GM23338 (cell line): ENCODE measurements around the gene TNS3. TPM values are rescaled to one million over a fixed set of nuclear protein-coding genes. Genes with fewer than 3 reads are reported as not detected.

Experiments used
- ATAC-seq: fragments of 200-7000 bp; cut with Tn5 transposase; 3 replicates; pipeline ENCODE4 v1.9.1; 2020
- DNase-seq: peaks from one replicate; pipeline ENCODE4 v3.0.0-alpha.2; 2015; ENCODE audit warnings: low spot score
- H2AFZ ChIP-seq: fragments of 200-600 bp; sonication (generic); 2 replicates; pipeline ENCODE4 v1.8.0; 2016; ENCODE audit warnings: antibody characterized with exemption, mild to moderate bottlenecking, moderate library complexity
- H3F3A ChIP-seq: fragments of 200-600 bp; sonication (generic); replicated peaks from 2 replicates; pipeline ENCODE4 v1.8.0; 2017; ENCODE audit warnings: antibody characterized with exemption, mixed run types, low read depth
- H3K27ac ChIP-seq: fragments of 200-600 bp; sonication (generic); 2 replicates; pipeline ENCODE4 v1.6.1; 2016; ENCODE audit warnings: low read depth
- H3K27me3 ChIP-seq: fragments of 200-600 bp; sonication (generic); 2 replicates; pipeline ENCODE4 v1.8.0; 2016; ENCODE audit warnings: mild to moderate bottlenecking, mixed run types, moderate library complexity; ENCODE audit not compliant: insufficient read depth
- H3K36me3 ChIP-seq: fragments of 200-600 bp; sonication (generic); 2 replicates; pipeline ENCODE4 v1.8.0; 2016; ENCODE audit warnings: mild to moderate bottlenecking; ENCODE audit not compliant: insufficient read depth
- H3K4me1 ChIP-seq: fragments of 200-600 bp; sonication (generic); 2 replicates; pipeline ENCODE4 v1.8.0; 2016; ENCODE audit warnings: mild to moderate bottlenecking, moderate library complexity; ENCODE audit not compliant: insufficient read depth
- H3K4me2 ChIP-seq: fragments of 200-600 bp; sonication (generic); 2 replicates; pipeline ENCODE4 v1.7.1; 2017; ENCODE audit warnings: mixed run types
- H3K4me3 ChIP-seq: fragments of 200-600 bp; sonication (generic); 2 replicates; pipeline ENCODE4 v1.6.1; 2016; ENCODE audit warnings: mixed run types
- H3K79me2 ChIP-seq: fragments of 200-600 bp; sonication (generic); replicated peaks from 2 replicates; pipeline ENCODE4 v1.8.0; 2017; ENCODE audit warnings: mild to moderate bottlenecking; ENCODE audit not compliant: insufficient read depth
- H3K9me2 ChIP-seq: fragments of 200-600 bp; sonication (generic); 2 replicates; pipeline ENCODE4 v1.8.0; 2017; ENCODE audit not compliant: insufficient read depth
- H4K20me1 ChIP-seq: fragments of 200-600 bp; sonication (generic); replicated peaks from 2 replicates; pipeline ENCODE4 v1.8.0; 2017; ENCODE audit warnings: mild to moderate bottlenecking; ENCODE audit not compliant: insufficient read depth
- H3K27ac Mint-ChIP-seq: 2 replicates; pipeline ENCODE4 v1.8.0; 2020; ENCODE audit warnings: inconsistent platforms, mild to moderate bottlenecking, moderate library complexity, mixed read lengths
- H3K27me3 Mint-ChIP-seq: 3 replicates; pipeline ENCODE4 v1.8.0; 2022; ENCODE audit warnings: low read depth, mild to moderate bottlenecking, moderate library complexity, mixed read lengths, inconsistent platforms; ENCODE audit not compliant: insufficient read depth, poor library complexity
- H3K36me3 Mint-ChIP-seq: 3 replicates; pipeline ENCODE4 v1.8.0; 2021; ENCODE audit warnings: low read depth, mild to moderate bottlenecking, inconsistent platforms, moderate library complexity, mixed read lengths
- H3K4me1 Mint-ChIP-seq: 3 replicates; pipeline ENCODE4 v1.8.0; 2020; ENCODE audit warnings: mild to moderate bottlenecking, inconsistent platforms, mixed read lengths
- H3K4me3 Mint-ChIP-seq: 3 replicates; pipeline ENCODE4 v1.8.0; 2021; ENCODE audit warnings: moderate library complexity, mild to moderate bottlenecking, inconsistent platforms, mixed read lengths
- H3K9me3 Mint-ChIP-seq: 3 replicates; pipeline ENCODE4 v1.8.0; 2020; ENCODE audit warnings: moderate library complexity, mild to moderate bottlenecking, inconsistent platforms, mixed read lengths
- CREB1 ChIP-seq: fragments of 250-450 bp; sonication (Bioruptor Pico); IDR thresholded peaks from 2 replicates; pipeline ENCODE4 v1.5.0; 2020; ENCODE audit warnings: low read depth, mild to moderate bottlenecking, moderate library complexity
- EZH2 ChIP-seq: fragments of 200-600 bp; sonication (generic); IDR thresholded peaks from one replicate; pipeline ENCODE4 v1.8.0; 2017; ENCODE audit warnings: antibody characterized with exemption, mild to moderate bottlenecking, low read depth; ENCODE audit not compliant: unreplicated experiment
- EZH2phosphoT487 ChIP-seq: fragments of 200-600 bp; sonication (generic); IDR thresholded peaks from one replicate; pipeline ENCODE4 v1.8.1; 2018; ENCODE audit warnings: antibody characterized with exemption; ENCODE audit not compliant: unreplicated experiment
- JUNB ChIP-seq: IDR thresholded peaks from one replicate; pipeline ENCODE4 v1.6.1; 2016; ENCODE audit warnings: antibody characterized with exemption; ENCODE audit not compliant: unreplicated experiment
- NANOG ChIP-seq: IDR thresholded peaks from 2 replicates; pipeline ENCODE4 v1.6.1; 2016; ENCODE audit warnings: antibody characterized with exemption, borderline replicate concordance
- POLR2AphosphoS5 ChIP-seq: IDR thresholded peaks from 2 replicates; pipeline ENCODE4 v1.6.1; 2016; ENCODE audit warnings: antibody characterized with exemption, low read depth
- STAT1 ChIP-seq: IDR thresholded peaks from one replicate; pipeline ENCODE4 v1.6.1; 2016; ENCODE audit warnings: antibody characterized with exemption; ENCODE audit not compliant: unreplicated experiment
- ZNF114 ChIP-seq: fragments of 250-450 bp; sonication (Bioruptor Pico); IDR thresholded peaks from 2 replicates; pipeline ENCODE4 v1.5.0; 2020; ENCODE audit warnings: mild to moderate bottlenecking, moderate library complexity
- ZNF331 ChIP-seq: fragments of 250-450 bp; sonication (Bioruptor Pico); IDR thresholded peaks from 2 replicates; pipeline ENCODE4 v1.5.0; 2020; ENCODE audit warnings: low read depth, mild to moderate bottlenecking, moderate library complexity
- polyA plus RNA-seq: library from polyadenylated mRNA; unstranded; fragments of >200 nt; fragmentation: Nextera tagmentation; extraction: Ambion mirVana; gene quantifications from 2 replicates; pipeline ENCODE4 v1.2.1, GENCODE V29; 2016
- total RNA-seq: library from RNA; depleted of rRNA; stranded (reverse); fragments of >200 nt; shearing (Covaris generic); gene quantifications from 2 replicates; pipeline ENCODE4 v1.2.3, GENCODE V29; 2014
- TF ChIP-seq, protein P1 (sequence below): IDR thresholded peaks from 2 replicates; pipeline ENCODE4 v1.6.1; 2016; ENCODE audit warnings: antibody characterized with exemption
- TF ChIP-seq, protein P2 (sequence below): fragments of 250-450 bp; sonication (Bioruptor Pico); IDR thresholded peaks from 2 replicates; pipeline ENCODE4 v1.5.0; 2020; ENCODE audit warnings: mild to moderate bottlenecking, moderate library complexity
- TF ChIP-seq, protein P3 (sequence below): IDR thresholded peaks from one replicate; pipeline ENCODE4 v1.6.1; 2018; ENCODE audit warnings: antibody characterized with exemption; ENCODE audit not compliant: unreplicated experiment
- TF ChIP-seq, protein P4 (sequence below), 2 experiments: fragments of 200-600 bp in 1 of 2; sonication (generic) in 1 of 2; conservative IDR thresholded peaks; 2 replicates each; pipeline versions ENCODE4 v1.5.1 to v1.6.1; 2016 to 2017; ENCODE audit warnings: antibody characterized with exemption in 2 of 2, low read depth in 2 of 2, mild to moderate bottlenecking in 2 of 2, moderate library complexity in 1 of 2

Gene TNS3
- total and polyA plus RNA-seq, 2 experiments from 2014 or later: 6.2 to 28.7 TPM

DNA sequence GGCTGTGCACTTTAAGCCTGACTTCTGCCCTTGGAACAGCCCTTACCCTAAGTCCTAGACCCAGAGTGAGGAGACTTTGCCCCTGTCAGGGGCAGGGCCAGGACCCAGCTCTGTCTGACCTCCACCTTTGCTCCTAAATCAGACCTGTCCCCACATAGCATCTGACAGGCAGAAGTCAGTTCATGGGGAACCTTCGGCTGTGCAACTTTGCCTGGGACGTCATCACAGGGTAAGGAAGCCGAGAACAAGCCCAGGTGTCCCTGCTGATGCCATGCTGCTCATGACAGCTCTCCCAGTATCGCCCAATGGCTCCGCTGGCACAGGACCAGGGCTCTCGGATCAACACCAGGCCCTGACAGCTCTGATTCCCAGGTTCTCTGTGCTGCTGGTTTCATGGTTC is 55.4 kb downstream of the TNS3 start:
- Mint-ChIP-seq H3K9me3 (peaks cover 6% of the 10 kb centered on the region), H3K36me3 (peaks cover 39% of the 10 kb centered on the region), H3K4me1 (peaks cover 20% of the 10 kb centered on the region), H3K27ac (no peak overlapping the region), H3K4me3 (no peak overlapping the region; the same call in 2 of the 3 replicates), H3K27me3 (peaks cover 13% of the 10 kb centered on the region)
- ATAC-seq (no peak), DNase-seq (no peak)
- Histone ChIP-seq H3K4me1 (0 out of 2 replicates have a peak, but pooled peaks cover 5% of the 10 kb centered on the region), H3K36me3 (no peaks in the 10 kb centered on the region), H2AFZ (no peak overlapping the region), H3K9me2 (no peaks in the 10 kb centered on the region), H3F3A (no peaks in the 10 kb centered on the region), H3K27ac (no peak overlapping the region), H3K27me3 (no peaks in the 10 kb centered on the region), H3K4me3 (no peak overlapping the region), H3K79me2 (peaks cover 16% of the 10 kb centered on the region), H3K4me2 (no peak overlapping the region), H4K20me1 (no peaks in the 10 kb centered on the region)
- TF ChIP-seq EZH2 (no peak), NANOG (no peak), ZNF114 (CRISPR knock-in tag) (no peak), ZNF331 (no peak), JUNB (no peak), POLR2AphosphoS5 (no peak), EZH2phosphoT487 (no peak), CREB1 (CRISPR knock-in tag) (no peak), STAT1 (no peak)
- TF ChIP-seq, protein P1, sequence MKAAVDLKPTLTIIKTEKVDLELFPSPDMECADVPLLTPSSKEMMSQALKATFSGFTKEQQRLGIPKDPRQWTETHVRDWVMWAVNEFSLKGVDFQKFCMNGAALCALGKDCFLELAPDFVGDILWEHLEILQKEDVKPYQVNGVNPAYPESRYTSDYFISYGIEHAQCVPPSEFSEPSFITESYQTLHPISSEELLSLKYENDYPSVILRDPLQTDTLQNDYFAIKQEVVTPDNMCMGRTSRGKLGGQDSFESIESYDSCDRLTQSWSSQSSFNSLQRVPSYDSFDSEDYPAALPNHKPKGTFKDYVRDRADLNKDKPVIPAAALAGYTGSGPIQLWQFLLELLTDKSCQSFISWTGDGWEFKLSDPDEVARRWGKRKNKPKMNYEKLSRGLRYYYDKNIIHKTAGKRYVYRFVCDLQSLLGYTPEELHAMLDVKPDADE: no peak
- TF ChIP-seq, protein P2, sequence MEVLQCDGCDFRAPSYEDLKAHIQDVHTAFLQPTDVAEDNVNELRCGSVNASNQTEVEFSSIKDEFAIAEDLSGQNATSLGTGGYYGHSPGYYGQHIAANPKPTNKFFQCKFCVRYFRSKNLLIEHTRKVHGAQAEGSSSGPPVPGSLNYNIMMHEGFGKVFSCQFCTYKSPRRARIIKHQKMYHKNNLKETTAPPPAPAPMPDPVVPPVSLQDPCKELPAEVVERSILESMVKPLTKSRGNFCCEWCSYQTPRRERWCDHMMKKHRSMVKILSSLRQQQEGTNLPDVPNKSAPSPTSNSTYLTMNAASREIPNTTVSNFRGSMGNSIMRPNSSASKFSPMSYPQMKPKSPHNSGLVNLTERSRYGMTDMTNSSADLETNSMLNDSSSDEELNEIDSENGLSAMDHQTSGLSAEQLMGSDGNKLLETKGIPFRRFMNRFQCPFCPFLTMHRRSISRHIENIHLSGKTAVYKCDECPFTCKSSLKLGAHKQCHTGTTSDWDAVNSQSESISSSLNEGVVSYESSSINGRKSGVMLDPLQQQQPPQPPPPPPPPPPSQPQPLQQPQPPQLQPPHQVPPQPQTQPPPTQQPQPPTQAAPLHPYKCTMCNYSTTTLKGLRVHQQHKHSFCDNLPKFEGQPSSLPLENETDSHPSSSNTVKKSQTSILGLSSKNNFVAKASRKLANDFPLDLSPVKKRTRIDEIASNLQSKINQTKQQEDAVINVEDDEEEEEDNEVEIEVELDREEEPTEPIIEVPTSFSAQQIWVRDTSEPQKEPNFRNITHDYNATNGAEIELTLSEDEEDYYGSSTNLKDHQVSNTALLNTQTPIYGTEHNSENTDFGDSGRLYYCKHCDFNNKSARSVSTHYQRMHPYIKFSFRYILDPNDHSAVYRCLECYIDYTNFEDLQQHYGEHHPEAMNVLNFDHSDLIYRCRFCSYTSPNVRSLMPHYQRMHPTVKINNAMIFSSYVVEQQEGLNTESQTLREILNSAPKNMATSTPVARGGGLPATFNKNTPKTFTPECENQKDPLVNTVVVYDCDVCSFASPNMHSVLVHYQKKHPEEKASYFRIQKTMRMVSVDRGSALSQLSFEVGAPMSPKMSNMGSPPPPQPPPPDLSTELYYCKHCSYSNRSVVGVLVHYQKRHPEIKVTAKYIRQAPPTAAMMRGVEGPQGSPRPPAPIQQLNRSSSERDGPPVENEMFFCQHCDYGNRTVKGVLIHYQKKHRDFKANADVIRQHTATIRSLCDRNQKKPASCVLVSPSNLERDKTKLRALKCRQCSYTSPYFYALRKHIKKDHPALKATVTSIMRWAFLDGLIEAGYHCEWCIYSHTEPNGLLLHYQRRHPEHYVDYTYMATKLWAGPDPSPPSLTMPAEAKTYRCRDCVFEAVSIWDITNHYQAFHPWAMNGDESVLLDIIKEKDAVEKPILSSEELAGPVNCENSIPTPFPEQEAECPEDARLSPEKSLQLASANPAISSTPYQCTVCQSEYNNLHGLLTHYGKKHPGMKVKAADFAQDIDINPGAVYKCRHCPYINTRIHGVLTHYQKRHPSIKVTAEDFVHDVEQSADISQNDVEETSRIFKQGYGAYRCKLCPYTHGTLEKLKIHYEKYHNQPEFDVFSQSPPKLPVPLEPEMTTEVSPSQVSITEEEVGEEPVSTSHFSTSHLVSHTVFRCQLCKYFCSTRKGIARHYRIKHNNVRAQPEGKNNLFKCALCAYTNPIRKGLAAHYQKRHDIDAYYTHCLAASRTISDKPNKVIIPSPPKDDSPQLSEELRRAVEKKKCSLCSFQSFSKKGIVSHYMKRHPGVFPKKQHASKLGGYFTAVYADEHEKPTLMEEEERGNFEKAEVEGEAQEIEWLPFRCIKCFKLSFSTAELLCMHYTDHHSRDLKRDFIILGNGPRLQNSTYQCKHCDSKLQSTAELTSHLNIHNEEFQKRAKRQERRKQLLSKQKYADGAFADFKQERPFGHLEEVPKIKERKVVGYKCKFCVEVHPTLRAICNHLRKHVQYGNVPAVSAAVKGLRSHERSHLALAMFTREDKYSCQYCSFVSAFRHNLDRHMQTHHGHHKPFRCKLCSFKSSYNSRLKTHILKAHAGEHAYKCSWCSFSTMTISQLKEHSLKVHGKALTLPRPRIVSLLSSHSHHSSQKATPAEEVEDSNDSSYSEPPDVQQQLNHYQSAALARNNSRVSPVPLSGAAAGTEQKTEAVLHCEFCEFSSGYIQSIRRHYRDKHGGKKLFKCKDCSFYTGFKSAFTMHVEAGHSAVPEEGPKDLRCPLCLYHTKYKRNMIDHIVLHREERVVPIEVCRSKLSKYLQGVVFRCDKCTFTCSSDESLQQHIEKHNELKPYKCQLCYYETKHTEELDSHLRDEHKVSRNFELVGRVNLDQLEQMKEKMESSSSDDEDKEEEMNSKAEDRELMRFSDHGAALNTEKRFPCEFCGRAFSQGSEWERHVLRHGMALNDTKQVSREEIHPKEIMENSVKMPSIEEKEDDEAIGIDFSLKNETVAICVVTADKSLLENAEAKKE (CRISPR knock-in tag): no peak
- TF ChIP-seq, protein P3, sequence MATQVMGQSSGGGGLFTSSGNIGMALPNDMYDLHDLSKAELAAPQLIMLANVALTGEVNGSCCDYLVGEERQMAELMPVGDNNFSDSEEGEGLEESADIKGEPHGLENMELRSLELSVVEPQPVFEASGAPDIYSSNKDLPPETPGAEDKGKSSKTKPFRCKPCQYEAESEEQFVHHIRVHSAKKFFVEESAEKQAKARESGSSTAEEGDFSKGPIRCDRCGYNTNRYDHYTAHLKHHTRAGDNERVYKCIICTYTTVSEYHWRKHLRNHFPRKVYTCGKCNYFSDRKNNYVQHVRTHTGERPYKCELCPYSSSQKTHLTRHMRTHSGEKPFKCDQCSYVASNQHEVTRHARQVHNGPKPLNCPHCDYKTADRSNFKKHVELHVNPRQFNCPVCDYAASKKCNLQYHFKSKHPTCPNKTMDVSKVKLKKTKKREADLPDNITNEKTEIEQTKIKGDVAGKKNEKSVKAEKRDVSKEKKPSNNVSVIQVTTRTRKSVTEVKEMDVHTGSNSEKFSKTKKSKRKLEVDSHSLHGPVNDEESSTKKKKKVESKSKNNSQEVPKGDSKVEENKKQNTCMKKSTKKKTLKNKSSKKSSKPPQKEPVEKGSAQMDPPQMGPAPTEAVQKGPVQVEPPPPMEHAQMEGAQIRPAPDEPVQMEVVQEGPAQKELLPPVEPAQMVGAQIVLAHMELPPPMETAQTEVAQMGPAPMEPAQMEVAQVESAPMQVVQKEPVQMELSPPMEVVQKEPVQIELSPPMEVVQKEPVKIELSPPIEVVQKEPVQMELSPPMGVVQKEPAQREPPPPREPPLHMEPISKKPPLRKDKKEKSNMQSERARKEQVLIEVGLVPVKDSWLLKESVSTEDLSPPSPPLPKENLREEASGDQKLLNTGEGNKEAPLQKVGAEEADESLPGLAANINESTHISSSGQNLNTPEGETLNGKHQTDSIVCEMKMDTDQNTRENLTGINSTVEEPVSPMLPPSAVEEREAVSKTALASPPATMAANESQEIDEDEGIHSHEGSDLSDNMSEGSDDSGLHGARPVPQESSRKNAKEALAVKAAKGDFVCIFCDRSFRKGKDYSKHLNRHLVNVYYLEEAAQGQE: no peak
- TF ChIP-seq, protein P4, sequence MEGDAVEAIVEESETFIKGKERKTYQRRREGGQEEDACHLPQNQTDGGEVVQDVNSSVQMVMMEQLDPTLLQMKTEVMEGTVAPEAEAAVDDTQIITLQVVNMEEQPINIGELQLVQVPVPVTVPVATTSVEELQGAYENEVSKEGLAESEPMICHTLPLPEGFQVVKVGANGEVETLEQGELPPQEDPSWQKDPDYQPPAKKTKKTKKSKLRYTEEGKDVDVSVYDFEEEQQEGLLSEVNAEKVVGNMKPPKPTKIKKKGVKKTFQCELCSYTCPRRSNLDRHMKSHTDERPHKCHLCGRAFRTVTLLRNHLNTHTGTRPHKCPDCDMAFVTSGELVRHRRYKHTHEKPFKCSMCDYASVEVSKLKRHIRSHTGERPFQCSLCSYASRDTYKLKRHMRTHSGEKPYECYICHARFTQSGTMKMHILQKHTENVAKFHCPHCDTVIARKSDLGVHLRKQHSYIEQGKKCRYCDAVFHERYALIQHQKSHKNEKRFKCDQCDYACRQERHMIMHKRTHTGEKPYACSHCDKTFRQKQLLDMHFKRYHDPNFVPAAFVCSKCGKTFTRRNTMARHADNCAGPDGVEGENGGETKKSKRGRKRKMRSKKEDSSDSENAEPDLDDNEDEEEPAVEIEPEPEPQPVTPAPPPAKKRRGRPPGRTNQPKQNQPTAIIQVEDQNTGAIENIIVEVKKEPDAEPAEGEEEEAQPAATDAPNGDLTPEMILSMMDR (conservative IDR thresholded peaks at IDR 0.05; ENCODE audit: low read depth in 2 of 2): no peak
